ENCODE measurements around the gene MRGPRF.

The MRGPRF gene

DNA sequence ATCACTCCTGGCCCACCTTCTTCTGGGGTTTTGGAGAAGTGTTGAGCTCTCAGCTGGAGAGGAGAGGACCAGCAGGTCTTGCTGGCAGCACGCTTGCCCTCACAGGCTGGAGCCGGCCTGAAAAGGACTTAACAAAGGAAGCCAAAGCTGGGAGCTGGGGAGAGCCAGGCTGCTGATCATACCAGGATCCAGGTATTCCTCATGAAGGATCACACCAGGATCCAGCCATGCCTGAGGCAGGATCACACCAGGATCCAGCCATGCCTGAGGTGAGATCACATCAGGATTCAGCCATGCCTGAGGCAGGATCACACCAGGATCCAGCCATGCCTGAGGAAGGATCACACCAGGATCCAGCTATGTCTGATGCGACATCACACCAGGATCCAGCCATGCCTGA lies 49.3 kb downstream of the MRGPRF start:
- DNase-seq (ENCODE audit: low read depth), result no peak

GRCh38 chr11:68962527-68963250 lies 50.4 kb downstream of the MRGPRF start:
- DNase-seq (ENCODE audit: low read depth), result no peak

- DNase-seq (ENCODE audit: low read depth), result no peak
Measured at GRCh38 chr11:68961245-68961644, 51.8 kb downstream of the MRGPRF start.

GRCh38 chr11:68960294-68961071 lies 52.6 kb downstream of the MRGPRF start:
- DNase-seq (ENCODE audit: low read depth), result no peak

DNA sequence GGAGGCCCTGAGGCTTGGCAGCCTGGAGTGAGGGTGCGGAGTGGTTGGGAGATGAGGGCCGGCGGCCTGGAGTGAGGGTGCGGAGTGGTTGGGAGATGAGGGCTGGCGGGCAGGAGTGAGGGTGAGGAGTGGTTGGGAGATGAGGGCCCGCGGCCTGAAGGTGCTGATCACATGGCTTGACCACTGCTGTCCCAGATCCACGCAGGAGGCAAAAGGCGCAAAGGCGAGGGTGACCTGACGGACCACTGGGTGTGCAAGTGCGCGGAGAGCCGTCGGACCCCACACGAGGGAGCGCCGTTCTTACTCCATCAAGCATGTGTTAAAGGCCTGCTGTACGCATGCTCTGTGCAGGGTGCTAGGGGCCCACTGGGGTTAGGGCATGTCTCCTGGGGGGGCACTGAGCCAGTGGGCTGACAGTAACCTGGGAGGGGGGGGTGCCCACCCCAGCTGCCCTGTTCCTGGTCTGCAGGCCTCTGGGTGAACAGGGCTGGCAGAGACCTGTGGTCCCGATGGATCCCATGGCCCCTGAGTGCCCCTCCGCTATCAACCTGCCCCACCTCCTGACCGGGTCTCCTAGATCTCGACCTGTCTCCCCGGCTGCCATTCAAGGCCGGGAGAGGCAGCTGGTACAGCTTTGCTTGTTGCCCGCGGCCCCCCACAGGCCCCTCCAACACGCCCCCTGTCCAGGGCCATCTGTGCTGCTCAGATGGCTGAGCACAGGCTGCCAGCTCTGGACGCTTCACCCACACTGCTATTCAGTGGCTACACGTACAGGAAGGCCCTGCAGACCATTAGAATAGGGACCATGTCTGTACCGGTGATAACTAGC lies 53.4 kb downstream of the MRGPRF start:
- DNase-seq (ENCODE audit: low read depth), result no peak

- DNase-seq (ENCODE audit: low read depth), result no peak
Measured at GRCh38 chr11:68958211-68958610, 54.8 kb downstream of the MRGPRF start.

DNA sequence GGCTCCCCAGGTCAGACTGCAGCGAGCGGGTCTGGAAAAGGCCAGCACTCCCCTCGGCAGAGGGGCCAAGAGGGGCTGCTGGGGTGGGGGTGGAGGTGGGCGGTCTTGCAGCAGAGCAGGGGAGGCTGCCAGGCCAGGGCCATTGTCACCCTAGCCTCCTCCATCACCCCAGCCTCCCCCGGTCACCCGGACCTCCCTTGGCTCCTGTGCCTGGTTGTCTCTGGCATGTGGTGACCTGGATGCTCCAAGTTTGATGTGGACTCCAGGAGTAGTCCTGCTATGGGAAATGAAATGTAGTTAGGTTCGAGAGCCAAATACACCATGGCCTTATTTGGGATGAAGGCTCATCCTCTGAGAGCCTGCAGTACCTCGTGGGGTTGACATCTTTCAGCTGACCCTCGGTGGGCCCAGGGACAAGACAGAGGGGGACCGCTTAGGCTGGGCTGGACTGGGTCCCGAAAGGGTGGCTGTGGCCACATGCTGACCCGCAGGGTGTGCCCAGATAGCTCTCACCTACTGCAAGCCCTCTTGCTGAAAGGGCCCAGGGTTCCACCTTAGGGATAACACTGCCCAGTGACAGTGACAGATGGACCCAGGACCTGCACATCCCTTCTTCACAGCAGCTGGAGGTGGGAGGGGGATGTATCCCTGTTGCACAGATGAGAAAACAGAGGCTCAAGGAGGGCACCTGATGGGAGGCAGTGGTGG lies 56.3 kb downstream of the MRGPRF start:
- DNase-seq (ENCODE audit: low read depth), result no peak

DNA sequence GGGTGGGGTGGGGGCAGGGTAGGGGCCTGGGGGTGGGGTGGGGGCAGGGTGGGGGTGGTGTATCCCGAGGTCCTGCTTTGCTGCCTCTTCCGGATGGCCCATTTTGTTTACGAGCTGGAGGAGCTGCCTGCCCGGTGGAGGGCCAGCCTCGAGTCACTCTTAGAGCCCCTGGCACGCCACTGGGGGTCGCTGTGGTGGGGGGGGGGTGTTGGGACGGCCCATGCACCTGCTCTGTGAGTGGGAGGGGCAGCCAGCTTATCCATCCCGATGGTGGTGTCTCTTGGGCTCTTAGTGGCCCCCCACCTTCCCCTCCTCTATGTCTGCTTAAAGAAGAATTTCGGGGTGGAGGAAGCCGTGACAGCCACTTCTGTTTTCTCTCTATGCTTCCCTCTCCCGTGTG lies 56.9 kb downstream of the MRGPRF start:
- DNase-seq (ENCODE audit: low read depth), result no peak

DNA sequence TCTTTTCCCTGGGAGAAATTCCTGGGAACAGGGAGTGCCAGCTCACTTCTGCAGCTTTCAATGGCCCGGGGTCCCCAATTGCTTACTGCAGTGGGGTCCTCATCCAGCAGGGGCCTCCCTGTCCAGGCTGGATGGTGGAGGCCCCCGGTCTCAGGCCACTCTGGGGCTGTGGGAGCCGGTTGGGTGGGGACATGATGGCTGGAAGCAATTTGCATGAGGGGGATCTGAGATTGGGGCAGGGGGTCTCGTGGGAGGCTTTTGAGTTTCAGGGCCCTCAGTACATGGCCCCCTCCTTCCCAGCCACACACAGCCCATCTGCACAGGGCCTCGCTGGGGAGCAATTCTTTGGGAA lies 57.5 kb downstream of the MRGPRF start:
- DNase-seq (ENCODE audit: low read depth), result no peak

DNA sequence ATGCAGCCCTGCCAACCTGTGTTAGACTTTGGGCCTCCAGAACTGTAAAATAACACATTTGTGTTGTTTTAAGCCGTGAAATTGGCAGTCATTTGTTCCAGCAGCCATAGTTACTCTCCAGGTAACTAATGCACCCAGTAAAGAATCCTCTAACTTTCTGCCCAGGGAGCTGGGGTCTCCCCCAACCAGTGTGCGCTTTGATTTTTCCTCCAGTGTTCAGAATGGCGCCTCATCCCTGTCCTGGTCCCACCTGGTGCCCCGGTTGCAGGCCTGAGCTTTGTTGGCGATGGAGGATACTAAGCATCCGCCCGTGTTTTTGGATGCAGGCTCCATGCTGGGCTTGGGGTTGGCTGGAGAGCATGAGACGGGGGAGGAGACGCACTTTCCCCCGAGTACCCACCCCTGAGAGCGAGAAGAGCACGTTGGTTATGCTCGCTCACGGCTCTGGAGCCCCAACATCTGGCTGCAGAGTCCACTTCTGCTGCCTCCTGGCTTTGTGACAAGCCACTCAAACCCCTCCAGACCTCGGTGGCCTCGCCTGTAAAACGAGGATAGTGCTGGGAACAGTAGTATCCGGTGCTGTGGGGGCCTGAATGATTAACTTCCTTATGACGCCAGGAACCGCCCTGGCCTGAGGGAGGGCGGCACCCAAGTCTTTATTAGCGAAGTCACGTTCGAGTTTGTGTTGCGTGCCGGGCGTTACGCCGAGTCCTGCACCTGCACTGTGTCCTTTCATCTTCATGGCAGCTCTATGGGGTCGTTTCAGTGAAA lies 58.0 kb downstream of the MRGPRF start:
- DNase-seq (ENCODE audit: low read depth), result no peak

Measured in stimulated activated CD8-positive, alpha-beta memory T cell treated with anti-CD3 and anti-CD28 coated beads, Interleukin-7, amount 100 ng/mL, for 24 hours (primary cell).